ENCODE measurements around the gene LTBP3.

GRCh38 chr11:65584106-65584505 is 25.9 kb upstream of the LTBP3 start:
- TF ChIP-seq POLR2A (IDR thresholded peaks at IDR 0.05; ENCODE audit: low read depth, low read length) (no peak), CTCF (IDR thresholded peaks at IDR 0.05; ENCODE audit: extremely low read depth in 1 of 2, insufficient read depth in 1 of 2, low read depth in 1 of 2, low read length in 2 of 2) (no peak), MAX (IDR thresholded peaks at IDR 0.05; ENCODE audit: insufficient read depth, insufficient read length) (no peak), POLR2AphosphoS5 (IDR thresholded peaks at IDR 0.05; ENCODE audit: insufficient read depth, low read depth, low read length) (no peak), EZH2 (IDR thresholded peaks at IDR 0.05; ENCODE audit: borderline replicate concordance, low read depth, low read length, severe bottlenecking) (no peak)

Data from endothelial cell of umbilical vein (primary cell).